Measurements from ENCODE around the gene SLN.
A peak's percentile ranks its signal among the peaks of the same experiment; 100 is the strongest.

SLN gene

GRCh38 chr11:107719073-107719472 lies 7.2 kb upstream of the SLN start:
- no peak for DNase-seq

DNA sequence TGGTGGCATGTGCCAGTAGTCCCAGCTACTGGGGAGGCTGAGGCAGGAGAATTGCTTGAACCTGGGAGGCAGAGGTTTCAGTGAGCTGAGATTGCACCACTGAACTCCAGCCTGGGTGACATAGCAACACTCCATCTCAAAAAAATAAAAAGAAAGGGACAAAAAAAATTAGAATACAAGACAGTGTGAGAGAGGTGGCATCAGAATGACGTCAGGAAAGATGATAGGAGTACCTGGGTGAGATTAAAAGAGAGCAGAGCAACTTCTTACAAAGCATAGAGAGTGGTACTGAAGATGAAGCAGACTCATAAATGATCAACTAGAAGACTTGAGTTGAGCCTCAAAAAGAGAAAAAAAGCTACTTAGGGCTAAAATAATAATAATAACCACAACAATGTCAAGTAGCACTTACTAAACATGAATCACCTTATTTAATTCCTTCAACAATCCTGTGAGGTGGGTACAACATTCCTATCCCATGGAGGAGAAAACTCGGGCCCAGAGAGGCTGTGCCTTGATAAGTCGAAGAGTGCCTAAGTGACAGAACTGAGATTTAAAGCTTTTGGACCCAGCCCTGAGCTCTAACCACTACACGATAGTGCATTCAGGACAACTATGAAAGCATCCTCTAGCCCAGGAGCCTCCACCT lies 5.2 kb upstream of the SLN start:
- no peak for DNase-seq

GRCh38 chr11:107713009-107713408 lies 1.2 kb upstream of the SLN start:
- DNase-seq: no peak

GRCh38 chr11:107710301-107710700 lies 1.6 kb downstream of the SLN start:
- no peak for DNase-seq

DNA sequence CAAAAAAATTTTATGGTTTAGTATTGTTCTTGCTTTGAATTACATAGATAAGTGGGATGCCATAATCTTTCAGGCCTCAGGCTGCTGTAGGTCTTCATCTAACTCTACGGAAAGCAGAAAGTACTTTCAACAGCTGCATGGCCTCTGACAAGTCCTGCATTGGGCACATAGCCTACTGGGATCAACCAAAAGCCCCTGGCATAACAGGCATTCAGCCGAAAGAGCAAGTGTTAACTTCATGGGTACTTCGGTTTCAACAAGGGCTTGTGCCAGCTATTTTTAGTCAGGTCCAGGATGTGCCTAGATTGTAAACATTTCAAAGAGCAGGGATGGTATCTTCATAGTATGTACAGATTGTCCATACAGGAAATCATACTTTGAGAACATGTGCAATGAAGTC lies 3.1 kb downstream of the SLN start:
- no peak for DNase-seq

DNA sequence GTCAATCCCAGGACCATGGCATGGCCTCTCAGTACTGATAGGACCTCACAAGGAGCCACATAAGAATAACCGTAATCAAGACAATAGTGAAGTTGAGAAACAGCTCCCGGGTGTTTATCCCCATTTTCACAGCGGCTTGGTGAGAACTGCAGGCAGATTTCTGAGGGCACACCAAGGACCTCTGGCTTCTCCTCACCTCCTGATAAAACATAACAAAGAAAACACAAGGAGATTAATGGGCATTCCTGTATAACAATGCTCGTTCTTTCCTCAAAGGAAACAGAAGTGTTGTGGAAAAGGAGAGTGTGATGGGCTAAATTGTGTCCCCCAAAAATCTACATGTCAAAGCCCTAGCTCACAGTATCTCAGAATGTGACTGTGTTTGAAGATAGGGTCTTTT lies 4.0 kb downstream of the SLN start:
- DNase-seq: no peak

DNA sequence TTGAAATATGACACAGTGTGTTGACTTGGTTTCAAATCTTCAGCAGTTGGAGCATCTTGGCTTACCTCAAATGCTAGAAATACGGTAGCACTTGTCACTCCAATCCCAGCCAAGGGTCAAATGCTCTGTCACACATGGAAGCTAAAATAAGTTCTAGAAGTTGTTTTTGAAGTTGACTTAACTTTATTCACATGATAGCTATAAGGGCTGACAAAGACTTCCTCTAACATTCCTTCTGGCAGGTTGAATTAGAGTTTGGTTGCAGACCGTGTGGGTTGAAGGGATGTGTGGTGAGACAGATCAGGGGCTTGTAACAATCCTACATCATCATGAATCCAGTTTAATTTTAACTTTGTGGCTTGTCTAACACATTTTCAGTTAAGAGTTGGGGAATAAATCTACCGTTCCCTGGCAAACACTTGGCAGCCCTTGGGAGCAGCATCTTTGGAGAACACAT lies 4.6 kb downstream of the SLN start:
- DNase-seq: no peak

GRCh38 chr11:107706531-107706930 lies 5.3 kb downstream of the SLN start:
- no peak for DNase-seq

DNA sequence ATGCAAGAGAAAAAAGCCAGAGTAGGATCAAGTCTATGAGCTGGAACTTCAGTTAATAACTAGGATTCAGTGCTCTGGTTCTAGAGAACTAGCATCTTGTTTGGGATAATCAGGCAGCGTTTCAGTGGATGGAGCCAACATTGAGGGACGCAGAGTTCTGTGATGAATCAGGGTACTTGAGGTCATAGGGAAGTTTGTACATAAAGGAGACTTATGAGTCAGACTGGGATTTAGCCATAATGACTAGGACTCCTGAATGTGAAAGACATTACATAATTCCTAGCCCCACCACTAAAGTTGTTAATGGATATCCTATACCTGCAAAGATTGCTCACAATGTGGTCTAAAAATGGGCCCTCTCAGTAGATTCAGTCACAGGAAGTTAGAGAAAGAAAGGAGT lies 6.8 kb downstream of the SLN start:
- DNase-seq: peak; percentile 21 to 37

GRCh38 chr11:107704451-107704850 lies 7.4 kb downstream of the SLN start:
- no peak for DNase-seq

- DNase-seq: no peak
These were observed 9.1 kb downstream of the SLN start for GRCh38 chr11:107702723-107703122.

DNA sequence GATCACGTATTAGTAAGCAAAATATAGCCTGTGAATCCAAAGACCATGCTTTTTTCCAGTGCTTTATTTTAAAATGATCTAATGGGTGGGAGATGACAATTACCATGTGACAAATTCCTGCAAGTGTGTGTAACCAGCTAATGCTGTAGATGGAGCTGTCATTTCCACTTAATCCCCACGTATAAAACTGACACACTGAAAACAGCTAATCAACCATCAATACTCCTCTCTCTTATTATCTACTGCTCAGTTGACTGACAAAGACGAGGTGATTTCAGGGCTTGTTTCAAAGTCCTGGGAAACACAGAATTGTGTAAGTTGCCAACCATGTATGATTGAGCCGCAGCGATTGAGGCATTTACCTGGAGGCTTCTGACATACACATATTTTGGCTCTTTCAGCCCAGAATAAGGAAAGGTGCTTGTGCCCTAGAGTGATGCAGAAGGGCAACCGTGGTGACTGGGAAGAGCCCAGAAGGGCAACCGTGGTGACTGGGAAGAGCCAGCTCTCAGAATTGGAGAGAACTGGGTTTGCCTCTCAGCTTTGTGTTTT lies 9.7 kb downstream of the SLN start:
- no peak for DNase-seq

GRCh38 chr11:107699371-107700285 lies 12.2 kb downstream of the SLN start:
- DNase-seq: no peak

GRCh38 chr11:107697291-107697690 lies 14.6 kb downstream of the SLN start:
- DNase-seq: no peak

DNA sequence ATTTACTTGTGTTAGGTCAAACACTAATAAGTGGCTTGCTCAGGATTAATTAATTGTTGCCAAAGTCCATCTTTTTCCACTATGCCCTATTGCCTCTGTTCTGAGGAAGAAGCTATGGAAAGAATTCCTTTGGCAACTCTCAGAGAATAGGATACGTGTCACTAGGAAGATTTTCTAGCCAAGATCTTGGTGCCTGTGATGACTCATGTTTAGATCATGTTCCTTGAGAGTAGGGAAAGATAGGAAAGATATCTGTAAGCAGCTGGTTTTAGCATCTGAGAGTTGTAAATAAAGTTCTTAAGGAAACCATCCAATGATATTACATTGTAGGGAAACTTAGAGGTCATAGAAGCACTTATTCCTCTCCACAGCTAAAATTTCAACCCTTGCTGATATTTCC lies 15.7 kb downstream of the SLN start:
- peak; percentile 96 to 100 for DNase-seq

DNA sequence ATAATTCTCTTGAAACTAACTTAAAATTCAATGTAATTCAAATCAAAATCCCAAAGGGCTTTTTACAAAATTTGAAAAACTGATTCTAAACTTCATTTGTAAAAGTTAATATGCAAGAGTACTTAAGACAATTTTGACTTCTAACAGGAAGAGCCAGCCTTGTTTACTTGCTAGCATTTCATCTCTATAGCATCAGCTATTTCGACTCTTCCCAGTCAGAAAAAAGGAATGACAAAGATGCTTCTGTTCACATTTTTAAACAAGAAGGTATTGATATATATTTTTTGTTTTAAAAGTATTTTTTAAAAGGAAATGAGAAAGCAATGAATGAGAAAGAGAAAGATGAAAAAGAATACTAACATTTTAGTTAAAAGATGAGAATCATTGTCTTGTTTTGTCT lies 16.4 kb downstream of the SLN start:
- peak in 1 of 2 experiments; percentile 83 for DNase-seq

DNA sequence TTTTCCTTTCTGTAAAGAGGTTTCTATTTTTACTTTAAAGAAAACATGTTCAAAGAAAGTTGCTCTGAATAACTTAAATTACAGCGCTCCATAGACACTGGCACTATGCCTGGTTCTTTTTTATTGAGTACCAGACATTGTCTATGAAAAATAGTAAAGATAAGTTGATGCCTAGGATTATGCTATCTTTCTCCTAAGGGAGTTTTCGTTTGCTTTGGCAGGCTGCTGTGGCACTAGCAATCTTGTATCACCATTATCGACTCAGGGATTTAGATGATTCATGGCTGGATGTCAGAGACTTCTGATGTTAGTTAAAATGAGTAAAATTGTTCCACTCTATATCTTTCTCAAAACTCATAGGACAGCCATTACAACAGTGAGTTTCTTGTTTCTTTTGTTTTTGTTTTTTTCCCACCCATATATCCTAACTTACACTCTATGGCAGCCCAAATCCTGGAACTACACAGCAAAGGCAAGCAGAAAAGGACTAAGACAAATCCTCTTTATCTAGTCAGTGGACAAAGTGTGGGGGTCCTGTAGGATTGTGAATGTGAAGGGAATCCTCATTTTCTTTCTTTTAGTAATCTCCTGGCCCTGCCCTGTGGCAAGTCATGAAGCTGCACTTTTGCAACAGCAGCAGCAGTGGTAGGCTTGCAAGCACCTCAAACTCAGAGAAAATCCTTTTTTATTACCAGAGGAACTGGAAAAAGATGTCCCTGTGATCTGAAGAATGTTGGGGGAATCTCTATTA lies 20.7 kb downstream of the SLN start:
- DNase-seq: no peak

- peak; percentile 36 to 80 for DNase-seq
These were observed 22.3 kb downstream of the SLN start for GRCh38 chr11:107689317-107690202.

- no peak for DNase-seq
These were observed 23.4 kb downstream of the SLN start for GRCh38 chr11:107688322-107688918.

DNA sequence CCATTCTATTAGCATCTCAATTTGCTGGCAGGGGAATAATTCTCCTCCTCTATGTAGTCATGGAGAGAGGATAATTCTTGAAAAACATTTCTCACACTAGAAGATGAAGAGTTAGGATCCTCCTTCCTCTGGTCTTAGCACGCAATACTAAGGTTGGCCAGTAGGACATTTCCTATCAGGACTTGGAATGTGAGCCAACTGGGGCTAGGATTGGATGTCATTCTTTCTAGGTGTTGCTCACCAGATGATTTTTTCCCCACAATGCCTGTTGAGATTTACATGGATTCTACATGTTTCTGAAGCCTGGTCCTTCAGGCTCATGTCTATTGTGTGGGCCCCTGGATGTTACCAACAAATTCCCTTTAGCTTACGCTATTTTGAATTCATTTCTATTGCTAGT lies 28.0 kb downstream of the SLN start:
- peak; percentile 20 to 51 for DNase-seq

GRCh38 chr11:107683061-107683460 lies 28.8 kb downstream of the SLN start:
- no peak for DNase-seq

- no peak for DNase-seq
These were observed 29.3 kb downstream of the SLN start for GRCh38 chr11:107682572-107682971.
